HCT116 (cell line): ENCODE data around the gene ANKRD10.

Experiments used
- CEBPB ChIP-seq: IDR thresholded peaks from 2 replicates; pipeline ENCODE4 v1.6.1; 2012; ENCODE audit warnings: low read depth
- CTCF ChIP-seq, 3 experiments: fragments of 200-600 bp in 1 of 3; sonication (generic) in 1 of 3; IDR thresholded peaks in 2 of 3; conservative IDR thresholded peaks in 1 of 3; 2 replicates each; pipeline ENCODE4 v1.5.1; 2012 to 2017; ENCODE audit warnings: low read depth in 2 of 3, low read length in 2 of 3, antibody characterized with exemption in 1 of 3, borderline replicate concordance in 1 of 3, control low read depth in 1 of 3, mild to moderate bottlenecking in 1 of 3, mixed read lengths in 1 of 3, mixed run types in 1 of 3, moderate library complexity in 1 of 3; ENCODE audit not compliant: insufficient read depth in 1 of 3
- EZH2 ChIP-seq: fragments of 200-600 bp; sonication (generic); IDR thresholded peaks from 2 replicates; pipeline ENCODE4 v1.6.1; 2017; ENCODE audit warnings: antibody characterized with exemption, mixed run types
- EZH2phosphoT487 ChIP-seq: fragments of 200-600 bp; IDR thresholded peaks from 2 replicates; pipeline ENCODE4 v1.6.1; 2018; ENCODE audit warnings: antibody characterized with exemption, borderline replicate concordance
- JUND ChIP-seq: IDR thresholded peaks from 2 replicates; pipeline ENCODE4 v1.6.1; 2012
- MAX ChIP-seq: IDR thresholded peaks from 2 replicates; pipeline ENCODE4 v1.6.1; 2012
- POLR2A ChIP-seq: IDR thresholded peaks from 2 replicates; pipeline ENCODE4 v1.7.0; 2011; ENCODE audit warnings: borderline replicate concordance; ENCODE audit not compliant: insufficient read depth, insufficient read length; ENCODE audit errors: extremely low read depth
- POLR2AphosphoS5 ChIP-seq: IDR thresholded peaks from 2 replicates; pipeline ENCODE4 v1.6.1; 2011; ENCODE audit warnings: mild to moderate bottlenecking, low read depth, low read length, moderate library complexity
- REST ChIP-seq: IDR thresholded peaks from 2 replicates; pipeline ENCODE4 v1.6.1; 2012; ENCODE audit warnings: low read depth
- SIN3A ChIP-seq: IDR thresholded peaks from 2 replicates; pipeline ENCODE4 v1.6.1; 2012; ENCODE audit warnings: low read depth
- SP1 ChIP-seq: IDR thresholded peaks from 2 replicates; pipeline ENCODE4 v1.6.1; 2012; ENCODE audit warnings: low read depth
- YY1 ChIP-seq: IDR thresholded peaks from 2 replicates; pipeline ENCODE4 v1.6.1; 2011; ENCODE audit warnings: low read length, low read depth, moderate library complexity, mild to moderate bottlenecking; ENCODE audit not compliant: insufficient replicate concordance; ENCODE audit errors: extremely low read depth

GRCh38 chr13:110938662-110939421 is 24.0 kb upstream of the ANKRD10 start:
- TF ChIP-seq EZH2phosphoT487 (no peak), CEBPB (no peak), CTCF (IDR thresholded peaks at IDR 0.05 in 2 of 3, conservative IDR thresholded peaks at IDR 0.05 in 1 of 3; ENCODE audit: borderline replicate concordance in 1 of 3, insufficient read depth in 1 of 3, low read depth in 2 of 3, low read length in 2 of 3) (no peak), POLR2AphosphoS5 (no peak), SIN3A (no peak), POLR2A (no peak), EZH2 (no peak), JUND (no peak), YY1 (no peak), SP1 (no peak), MAX (no peak), REST (no peak)
